IPS-20b (cell line): ENCODE measurements around the gene MDGA2.
"Not testable (repeated sequence)": the region's sequence is repeated elsewhere in the genome, so short reads cannot be mapped to it uniquely, and the experiment has no call there.

Experiments
- H3K27ac ChIP-seq: one replicate; pipeline ENCODE4 v1.5.1; 2013; ENCODE audit warnings: low read length
- H3K27me3 ChIP-seq: 2 replicates; pipeline ENCODE4 v1.6.1; 2013; ENCODE audit warnings: mild to moderate bottlenecking, low read length, inconsistent platforms; ENCODE audit not compliant: insufficient read depth
- H3K36me3 ChIP-seq: 2 replicates; pipeline ENCODE4 v1.6.1; 2013; ENCODE audit warnings: low read depth, mild to moderate bottlenecking, inconsistent platforms, low read length, moderate library complexity; ENCODE audit not compliant: insufficient read depth
- H3K4me1 ChIP-seq: 2 replicates; pipeline ENCODE4 v1.6.1; 2013; ENCODE audit warnings: mild to moderate bottlenecking, control low read depth, inconsistent platforms, low read length, moderate library complexity; ENCODE audit not compliant: insufficient read depth
- H3K4me3 ChIP-seq: 2 replicates; pipeline ENCODE4 v1.5.1; 2013; ENCODE audit warnings: mild to moderate bottlenecking, low read length, inconsistent platforms
- H3K9ac ChIP-seq: 2 replicates; pipeline ENCODE4 v1.6.1; 2013; ENCODE audit warnings: low read depth, mild to moderate bottlenecking, inconsistent platforms, low read length, moderate library complexity
- H3K9me3 ChIP-seq: 2 replicates; pipeline ENCODE4 v1.6.1; 2013; ENCODE audit warnings: mild to moderate bottlenecking, low read depth, low read length, inconsistent platforms; ENCODE audit not compliant: insufficient read depth

MDGA2 gene

GRCh38 chr14:47179906-47180305 is 495.5 kb downstream of the MDGA2 start:
- no peaks in the 10 kb centered on the region for H3K36me3 ChIP-seq
- H3K27me3 ChIP-seq: no peaks in the 10 kb centered on the region
- no peak overlapping the region for H3K4me3 ChIP-seq
- no peak overlapping the region for H3K9ac ChIP-seq
- no peaks in the 10 kb centered on the region for H3K4me1 ChIP-seq
- H3K9me3 ChIP-seq: no peaks in the 10 kb centered on the region
- H3K27ac ChIP-seq: no peak overlapping the region

- H3K9ac ChIP-seq, H3K36me3 ChIP-seq, H3K27ac ChIP-seq, H3K27me3 ChIP-seq, H3K4me1 ChIP-seq, H3K4me3 ChIP-seq: not testable (repeated sequence)
- H3K9me3 ChIP-seq: peaks cover 17% of the 10 kb centered on the region
Measured at GRCh38 chr14:47171896-47172295, 503.5 kb downstream of the MDGA2 start.

GRCh38 chr14:47167402-47167801 is 508.0 kb downstream of the MDGA2 start:
- Histone ChIP-seq H3K36me3 (no peaks in the 10 kb centered on the region), H3K27ac (no peak overlapping the region), H3K9ac (no peak overlapping the region), H3K4me1 (no peaks in the 10 kb centered on the region), H3K4me3 (no peak overlapping the region), H3K9me3 (peaks cover 17% of the 10 kb centered on the region), H3K27me3 (no peaks in the 10 kb centered on the region)

GRCh38 chr14:47155395-47155794 is 520.0 kb downstream of the MDGA2 start:
- Histone ChIP-seq H3K9me3 (no peaks in the 10 kb centered on the region), H3K4me3 (no peak overlapping the region)

GRCh38 chr14:47154276-47154797 is 521.1 kb downstream of the MDGA2 start:
- H3K36me3 ChIP-seq: no peaks in the 10 kb centered on the region
- H3K9me3 ChIP-seq: no peaks in the 10 kb centered on the region
- no peak overlapping the region for H3K27ac ChIP-seq
- H3K4me1 ChIP-seq: no peaks in the 10 kb centered on the region
- no peak overlapping the region for H3K4me3 ChIP-seq
- no peak overlapping the region for H3K9ac ChIP-seq
- no peaks in the 10 kb centered on the region for H3K27me3 ChIP-seq

More at GRCh38 chr14:47155395-47155794, 520.0 kb downstream of the MDGA2 start:
- H3K27me3 ChIP-seq: no peaks in the 10 kb centered on the region
- no peaks in the 10 kb centered on the region for H3K36me3 ChIP-seq
- no peaks in the 10 kb centered on the region for H3K4me1 ChIP-seq
- no peak overlapping the region for H3K27ac ChIP-seq
- no peak overlapping the region for H3K9ac ChIP-seq

GRCh38 chr14:47153746-47154145 is 521.7 kb downstream of the MDGA2 start:
- H3K9ac ChIP-seq: no peak overlapping the region
- no peaks in the 10 kb centered on the region for H3K27me3 ChIP-seq
- H3K4me1 ChIP-seq: no peaks in the 10 kb centered on the region
- H3K36me3 ChIP-seq: no peaks in the 10 kb centered on the region
- H3K9me3 ChIP-seq: no peaks in the 10 kb centered on the region
- no peak overlapping the region for H3K27ac ChIP-seq
- H3K4me3 ChIP-seq: no peak overlapping the region

- Histone ChIP-seq H3K36me3 (no peaks in the 10 kb centered on the region), H3K27me3 (no peaks in the 10 kb centered on the region), H3K9me3 (no peaks in the 10 kb centered on the region)
Measured at GRCh38 chr14:47150267-47150666, 525.1 kb downstream of the MDGA2 start.

GRCh38 chr14:47149326-47149725 is 526.1 kb downstream of the MDGA2 start:
- Histone ChIP-seq H3K9me3 (no peaks in the 10 kb centered on the region), H3K27ac (no peak overlapping the region), H3K4me1 (no peaks in the 10 kb centered on the region; the same call in 1 of the 2 replicates), H3K9ac (no peak overlapping the region), H3K4me3 (no peak overlapping the region), H3K36me3 (no peaks in the 10 kb centered on the region), H3K27me3 (no peaks in the 10 kb centered on the region)

More at GRCh38 chr14:47150267-47150666, 525.1 kb downstream of the MDGA2 start:
- Histone ChIP-seq H3K4me1 (no peaks in the 10 kb centered on the region; the same call in 1 of the 2 replicates), H3K4me3 (no peak overlapping the region), H3K9ac (no peak overlapping the region), H3K27ac (no peak overlapping the region)

- Histone ChIP-seq H3K4me3 (no peak overlapping the region), H3K9ac (no peak overlapping the region), H3K36me3 (no peaks in the 10 kb centered on the region), H3K4me1 (no peaks in the 10 kb centered on the region; the same call in 1 of the 2 replicates), H3K27ac (no peak overlapping the region), H3K9me3 (no peaks in the 10 kb centered on the region), H3K27me3 (no peaks in the 10 kb centered on the region)
Measured at GRCh38 chr14:47148686-47149085, 526.7 kb downstream of the MDGA2 start.

GRCh38 chr14:47120645-47121044 is 554.8 kb downstream of the MDGA2 start:
- no peaks in the 10 kb centered on the region for H3K4me1 ChIP-seq
- no peak overlapping the region for H3K4me3 ChIP-seq
- peaks cover 6% of the 10 kb centered on the region; the same call in 1 of the 2 replicates for H3K9me3 ChIP-seq
- H3K36me3 ChIP-seq: no peaks in the 10 kb centered on the region
- H3K27me3 ChIP-seq: no peaks in the 10 kb centered on the region
- H3K27ac ChIP-seq: no peak overlapping the region
- no peak overlapping the region for H3K9ac ChIP-seq

GRCh38 chr14:47103771-47104170 is 571.6 kb downstream of the MDGA2 start:
- no peak overlapping the region for H3K9ac ChIP-seq
- H3K9me3 ChIP-seq: no peaks in the 10 kb centered on the region
- H3K4me1 ChIP-seq: peaks cover 22% of the 10 kb centered on the region
- no peaks in the 10 kb centered on the region for H3K27me3 ChIP-seq
- peaks cover 2% of the 10 kb centered on the region; the same call in 1 of the 2 replicates for H3K36me3 ChIP-seq
- peak overlapping the region; percentile 29; the same call in 1 of the 2 replicates for H3K4me3 ChIP-seq
- H3K27ac ChIP-seq: no peak overlapping the region

- H3K9me3 ChIP-seq: no peaks in the 10 kb centered on the region
- H3K36me3 ChIP-seq: no peaks in the 10 kb centered on the region
- peak overlapping the region; percentile 13; the same call in 1 of the 2 replicates for H3K9ac ChIP-seq
- no peaks in the 10 kb centered on the region for H3K27me3 ChIP-seq
- peaks cover 19% of the 10 kb centered on the region for H3K4me1 ChIP-seq
- peak overlapping the region; percentile 49 for H3K27ac ChIP-seq
- H3K4me3 ChIP-seq: peak overlapping the region; percentile 26; the same call in 1 of the 2 replicates
Measured at GRCh38 chr14:47102472-47102871, 572.9 kb downstream of the MDGA2 start.
